ENCODE results near the gene IL2RA. TPM values are rescaled to one million over a fixed set of nuclear protein-coding genes. Genes with fewer than 3 reads are reported as not detected.

IL2RA gene
- total RNA-seq, 3 donors from 2014 or later, result 0.33 to 1.3 (median 0.88) TPM

GRCh38 chr10:5976512-5977470, 85.4 kb downstream of the IL2RA start:
- Histone ChIP-seq H3K36me3 (no peaks in the 10 kb centered on the region), H3K4me3 (peak overlapping the region; percentile 69 to 95 (median 88)), H3K27ac (peak overlapping the region; percentile 97 to 98), H3K27me3 (no peaks in the 10 kb centered on the region), H3K4me1 (peaks cover 0 to 3% of the 10 kb centered on the region in 2 donors), H3K9me3 (no peaks in the 10 kb centered on the region)
- intact Hi-C loops (cut with DNase I; ENCODE audit: low total_unique reads), result no loop called here
- no peak for TF ChIP-seq POLR2AphosphoS5 (IDR thresholded peaks at IDR 0.05)
- TF ChIP-seq, protein P1, sequence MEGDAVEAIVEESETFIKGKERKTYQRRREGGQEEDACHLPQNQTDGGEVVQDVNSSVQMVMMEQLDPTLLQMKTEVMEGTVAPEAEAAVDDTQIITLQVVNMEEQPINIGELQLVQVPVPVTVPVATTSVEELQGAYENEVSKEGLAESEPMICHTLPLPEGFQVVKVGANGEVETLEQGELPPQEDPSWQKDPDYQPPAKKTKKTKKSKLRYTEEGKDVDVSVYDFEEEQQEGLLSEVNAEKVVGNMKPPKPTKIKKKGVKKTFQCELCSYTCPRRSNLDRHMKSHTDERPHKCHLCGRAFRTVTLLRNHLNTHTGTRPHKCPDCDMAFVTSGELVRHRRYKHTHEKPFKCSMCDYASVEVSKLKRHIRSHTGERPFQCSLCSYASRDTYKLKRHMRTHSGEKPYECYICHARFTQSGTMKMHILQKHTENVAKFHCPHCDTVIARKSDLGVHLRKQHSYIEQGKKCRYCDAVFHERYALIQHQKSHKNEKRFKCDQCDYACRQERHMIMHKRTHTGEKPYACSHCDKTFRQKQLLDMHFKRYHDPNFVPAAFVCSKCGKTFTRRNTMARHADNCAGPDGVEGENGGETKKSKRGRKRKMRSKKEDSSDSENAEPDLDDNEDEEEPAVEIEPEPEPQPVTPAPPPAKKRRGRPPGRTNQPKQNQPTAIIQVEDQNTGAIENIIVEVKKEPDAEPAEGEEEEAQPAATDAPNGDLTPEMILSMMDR (IDR thresholded peaks at IDR 0.05), result no peak
- TF ChIP-seq POLR2A (IDR thresholded peaks at IDR 0.05), result no peak
- DNase-seq (ENCODE audit: low spot score in 2 of 2), result no peak

DNA sequence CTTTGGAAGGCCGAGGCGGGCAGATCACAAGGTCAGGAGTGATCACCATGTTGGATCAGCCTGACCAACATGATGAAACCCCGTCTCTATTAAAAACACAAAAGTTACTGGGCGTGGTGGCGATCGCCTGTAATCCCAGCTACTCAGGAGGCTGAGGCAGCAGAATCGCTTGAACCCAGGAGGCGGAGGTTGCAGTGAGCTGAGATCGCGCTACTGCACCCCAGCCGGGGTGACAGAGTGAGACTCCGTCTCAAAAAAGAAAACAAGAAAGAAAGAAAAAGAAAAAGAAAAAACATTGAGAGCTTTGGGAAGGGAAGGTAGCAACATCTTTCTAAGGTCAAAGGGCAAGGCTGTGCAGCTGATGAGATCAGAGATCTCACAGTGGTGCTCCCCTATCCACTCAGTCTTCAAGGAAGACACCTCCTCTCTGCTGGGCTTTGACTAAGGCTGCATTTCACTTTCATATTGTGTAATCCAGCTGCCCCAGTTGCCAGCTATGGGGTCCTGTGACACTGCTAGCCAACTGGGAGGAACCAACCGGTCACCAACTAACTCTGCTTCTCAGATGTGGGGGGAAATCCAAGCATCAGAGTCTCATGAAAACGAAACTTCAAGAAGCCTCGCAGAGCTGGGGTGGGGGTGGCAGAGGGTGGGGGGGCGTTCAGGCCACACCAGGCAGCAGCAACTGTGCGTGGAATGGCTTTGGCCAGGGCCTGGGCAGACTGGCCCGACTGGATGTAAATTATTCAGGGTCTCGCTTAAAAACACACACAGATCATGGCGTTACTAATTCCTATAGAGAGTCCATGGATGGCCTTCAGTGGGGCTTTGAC, 86.3 kb downstream of the IL2RA start:
- peaks cover 0 to 12% of the 10 kb centered on the region in 2 donors for H3K4me1 ChIP-seq
- no peaks in the 10 kb centered on the region for H3K9me3 ChIP-seq
- peak overlapping the region; percentile 97 to 98 for H3K27ac ChIP-seq
- intact Hi-C loops (cut with DNase I; ENCODE audit: low total_unique reads), result no loop called here
- DNase-seq (ENCODE audit: low spot score in 2 of 2), result peak in 1 of 2 donors; percentile 48
- no peaks in the 10 kb centered on the region for H3K36me3 ChIP-seq
- no peak for TF ChIP-seq POLR2A (IDR thresholded peaks at IDR 0.05)
- peak in 2 of 3 donors; percentile 4 to 67 for TF ChIP-seq POLR2AphosphoS5 (IDR thresholded peaks at IDR 0.05)
- TF ChIP-seq, protein P1 (IDR thresholded peaks at IDR 0.05), result no peak
- H3K4me3 ChIP-seq, result peak overlapping the region; percentile 69 to 95 (median 88)
- H3K27me3 ChIP-seq, result no peaks in the 10 kb centered on the region

DNA sequence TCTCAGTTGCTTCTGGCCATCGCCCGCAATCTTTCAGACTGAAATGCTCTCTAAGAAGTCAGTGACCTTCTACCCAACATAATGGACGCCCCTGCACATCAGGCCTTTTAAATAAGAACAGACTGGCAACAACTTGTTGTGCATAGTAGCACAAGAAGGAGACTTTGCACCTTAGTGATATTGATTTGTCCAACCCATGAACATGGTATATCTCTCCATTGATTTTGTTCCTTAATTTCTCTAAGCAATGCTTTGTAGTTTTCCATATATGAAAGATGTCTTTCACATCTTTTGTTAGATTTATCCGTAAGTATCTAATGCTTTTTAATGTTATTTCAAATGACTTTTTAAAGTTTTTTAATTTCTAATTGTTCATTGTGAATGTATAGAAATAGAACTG, 89.1 kb downstream of the IL2RA start:
- Histone ChIP-seq H3K27ac (no peak overlapping the region), H3K4me1 (peaks cover 0 to 14% of the 10 kb centered on the region in 2 donors), H3K9me3 (no peaks in the 10 kb centered on the region), H3K36me3 (no peaks in the 10 kb centered on the region), H3K27me3 (no peaks in the 10 kb centered on the region), H3K4me3 (no peak overlapping the region)
- no peak for DNase-seq (ENCODE audit: low spot score in 2 of 2)
- intact Hi-C loops (cut with DNase I; ENCODE audit: low total_unique reads), result no loop called here
- TF ChIP-seq, protein P1 (IDR thresholded peaks at IDR 0.05), result no peak

DNA sequence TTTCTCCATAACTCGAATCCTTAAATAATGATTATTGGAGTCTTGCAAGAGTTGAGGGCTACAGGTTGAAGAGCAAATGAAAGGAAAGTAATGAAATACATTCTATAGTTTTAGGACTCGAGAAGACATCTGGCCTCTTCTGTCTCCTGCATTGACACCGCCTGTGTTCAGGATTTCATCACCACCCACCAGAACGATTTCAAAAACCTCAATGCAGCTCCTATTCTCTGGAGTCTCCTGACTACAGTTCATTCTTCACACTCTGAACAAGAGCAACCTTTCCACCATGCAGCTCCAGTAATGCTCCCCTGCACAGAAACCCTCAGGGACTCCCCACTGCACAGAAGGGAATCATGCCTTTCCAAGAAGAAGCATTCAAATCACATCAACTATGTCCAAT, 90.3 kb downstream of the IL2RA start:
- peaks cover 0 to 14% of the 10 kb centered on the region in 2 donors for H3K4me1 ChIP-seq
- TF ChIP-seq POLR2A (IDR thresholded peaks at IDR 0.05), result no peak
- TF ChIP-seq, protein P1 (IDR thresholded peaks at IDR 0.05), result no peak
- peak in 1 of 3 donors; percentile 1 for TF ChIP-seq POLR2AphosphoS5 (IDR thresholded peaks at IDR 0.05)
- peak overlapping the region; percentile 83 to 86 for H3K27ac ChIP-seq
- intact Hi-C loops (cut with DNase I; ENCODE audit: low total_unique reads), result no loop called here
- no peaks in the 10 kb centered on the region for H3K27me3 ChIP-seq
- DNase-seq (ENCODE audit: low spot score in 2 of 2), result peak in 1 of 2 donors; percentile 15
- H3K9me3 ChIP-seq, result no peaks in the 10 kb centered on the region
- no peak overlapping the region for H3K4me3 ChIP-seq
- no peaks in the 10 kb centered on the region for H3K36me3 ChIP-seq

All from breast epithelium (tissue), 4 donors.